C4-2B (cell line): ENCODE measurements around the gene COL13A1.

Experiments
- H3K27ac ChIP-seq: fragments of 450-650 bp; 2 replicates; pipeline ENCODE4 v1.5.1; 2017
- CTCF ChIP-seq: fragments of 450-650 bp; conservative IDR thresholded peaks from 2 replicates; pipeline ENCODE4 v1.5.1; 2017; ENCODE audit warnings: mild to moderate bottlenecking
- ZFX ChIP-seq: fragments of 450-650 bp; IDR thresholded peaks from 2 replicates; pipeline ENCODE4 v1.6.1; 2017

Gene COL13A1

GRCh38 chr10:69895759-69896158 lies 94.1 kb downstream of the COL13A1 start:
- H3K27ac ChIP-seq = no peak overlapping the region

DNA sequence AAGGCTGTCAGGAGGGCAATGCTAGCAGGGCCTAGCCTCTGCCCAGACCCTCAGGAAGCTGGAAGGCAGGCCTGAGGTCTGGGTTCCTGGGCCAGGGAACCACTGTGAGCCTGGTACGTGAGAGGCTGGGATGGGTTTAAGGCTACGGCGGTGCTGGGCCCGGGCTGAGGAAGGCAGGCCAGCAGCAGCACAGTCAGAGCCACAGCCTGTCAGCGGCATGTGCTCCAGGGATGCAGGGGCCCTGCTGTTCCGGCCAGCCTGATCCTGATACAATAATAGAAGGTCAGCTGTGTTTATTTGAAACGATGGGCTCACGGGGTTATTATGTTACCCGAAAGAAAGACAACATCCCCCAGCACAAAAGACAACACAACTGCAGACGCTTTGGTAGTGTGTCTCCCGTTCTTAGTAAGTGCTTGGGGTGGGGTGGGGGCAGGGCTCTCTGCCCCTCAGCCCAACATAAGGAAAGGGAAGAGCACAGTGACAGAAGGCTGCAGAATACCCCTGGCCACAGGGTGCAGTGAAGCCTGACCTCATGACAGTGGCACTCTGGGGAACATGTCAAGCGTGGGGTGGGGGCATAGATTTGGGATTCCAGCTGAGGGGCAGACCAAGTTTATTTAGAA lies 95.0 kb downstream of the COL13A1 start:
- H3K27ac ChIP-seq = no peak overlapping the region
- TF ChIP-seq CTCF (no peak), ZFX (no peak)

More at GRCh38 chr10:69895759-69896158, 94.1 kb downstream of the COL13A1 start:
- TF ChIP-seq ZFX = no peak
- no peak for TF ChIP-seq CTCF

GRCh38 chr10:69897432-69897831 lies 95.7 kb downstream of the COL13A1 start:
- no peak for TF ChIP-seq ZFX
- TF ChIP-seq CTCF = no peak
- H3K27ac ChIP-seq = no peak overlapping the region

DNA sequence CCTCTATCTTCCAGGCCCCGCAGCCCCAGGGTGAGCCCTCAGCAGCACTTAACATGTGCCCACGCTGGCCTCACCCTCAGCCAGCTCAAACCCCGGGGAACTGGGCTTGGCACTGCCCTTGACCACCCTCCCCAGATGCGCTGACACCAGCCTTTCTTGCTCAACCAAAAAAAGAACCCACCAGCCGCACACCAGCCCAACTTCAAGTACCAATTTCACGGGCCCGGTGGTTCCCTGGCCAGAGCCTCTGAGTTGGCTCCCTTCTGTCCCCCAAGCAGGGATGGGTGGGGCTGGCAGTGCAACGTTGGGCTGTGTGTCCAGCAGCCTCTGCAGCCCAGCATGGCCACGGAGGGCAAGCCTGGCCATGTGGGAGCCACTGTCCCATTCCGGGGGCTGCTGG lies 96.3 kb downstream of the COL13A1 start:
- no peak overlapping the region for H3K27ac ChIP-seq
- TF ChIP-seq ZFX = no peak
- no peak for TF ChIP-seq CTCF

- no peak overlapping the region for H3K27ac ChIP-seq
- no peak for TF ChIP-seq ZFX
- no peak for TF ChIP-seq CTCF
These were observed 96.8 kb downstream of the COL13A1 start for GRCh38 chr10:69898524-69898923.

- TF ChIP-seq ZFX = no peak
- TF ChIP-seq CTCF = no peak
- H3K27ac ChIP-seq = no peak overlapping the region
These were observed 97.2 kb downstream of the COL13A1 start for GRCh38 chr10:69898941-69899340.

GRCh38 chr10:69899727-69900595 lies 98.3 kb downstream of the COL13A1 start:
- H3K27ac ChIP-seq = no peak overlapping the region
- TF ChIP-seq CTCF = no peak
- TF ChIP-seq ZFX = no peak
